GM12891 (cell line): ENCODE results near the gene ERRFI1.

Experiments used
- POLR2A ChIP-seq: IDR thresholded peaks from 2 replicates; pipeline ENCODE4 v1.6.1; 2011; ENCODE audit warnings: low read depth, low read length, control low read depth
- POLR2AphosphoS5 ChIP-seq: IDR thresholded peaks from 2 replicates; pipeline ENCODE4 v1.6.1; 2011; ENCODE audit warnings: low read depth, low read length, control low read depth
- POU2F2 ChIP-seq: IDR thresholded peaks from 2 replicates; pipeline ENCODE4 v1.6.1; 2011; ENCODE audit warnings: low read depth, mild to moderate bottlenecking, control low read depth, low read length, moderate library complexity

DNA sequence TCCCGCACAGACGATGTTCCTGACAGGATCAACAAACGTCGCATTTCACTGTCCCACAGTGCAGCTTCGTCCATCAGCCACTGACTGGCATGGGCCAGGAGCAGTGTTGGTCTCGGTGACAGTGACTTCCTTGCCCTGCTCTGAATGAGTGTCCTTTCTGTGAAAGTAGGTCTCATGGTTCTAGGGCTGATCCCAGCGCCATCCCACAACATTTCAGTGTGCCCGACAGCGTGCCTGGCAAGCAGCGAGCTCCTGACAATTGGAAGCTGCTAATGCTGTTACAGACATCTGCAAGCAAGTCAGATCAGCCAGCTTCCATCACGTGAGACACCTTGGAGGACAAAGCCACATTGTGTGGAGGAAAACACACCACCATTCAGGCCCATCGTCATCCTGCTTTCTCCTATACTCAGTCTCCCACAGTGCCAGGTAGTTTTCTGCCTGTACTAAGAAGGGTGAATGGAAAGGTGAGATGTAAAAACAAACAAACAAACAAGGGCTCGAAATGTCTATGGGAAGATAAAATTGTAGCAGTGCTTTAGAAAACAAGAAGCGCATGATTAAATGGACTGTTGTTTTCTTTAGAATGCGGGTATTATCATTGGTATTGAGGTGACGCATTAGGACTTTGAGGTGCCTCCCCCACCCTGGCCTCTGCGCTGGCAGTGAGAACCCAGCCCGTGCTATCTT lies 21.9 kb downstream of the ERRFI1 start:
- no peak for TF ChIP-seq POLR2A
- no peak for TF ChIP-seq POLR2AphosphoS5
- TF ChIP-seq POU2F2 = no peak
